HEK293 (cell line): Measurements from ENCODE around the gene TMEM186.

Source experiments
- CTCF ChIA-PET: fragments of 350-600 bp; formaldehyde crosslinking; extraction: SDS; loops from one replicate; lab custom pipeline; 2021; ENCODE audit warnings: antibody characterized with exemption; lab: Yijun Ruan, JAX
- POLR2A ChIA-PET: fragments of 300-600 bp; formaldehyde crosslinking; extraction: SDS; loops from one replicate; lab custom pipeline; 2020; ENCODE audit warnings: antibody characterized with exemption, inconsistent platforms; lab: Yijun Ruan, JAX
- H3K27ac ChIP-seq: fragments of 200-500 bp; sonication (Bioruptor generic); 2 replicates; pipeline ENCODE4 v1.5.1; 2014; ENCODE audit warnings: low read depth, low read length, control low read depth, inconsistent platforms; ENCODE audit errors: extremely low read depth
- H3K36me3 ChIP-seq, 2 experiments: fragments of 200-500 bp in 1 of 2; sonication (Bioruptor generic) in 1 of 2; 1 replicate in 1 of 2; 2 replicates in 1 of 2; pipeline ENCODE4 v1.5.1; 2014 to 2017; ENCODE audit warnings: inconsistent platforms in 2 of 2, low read length in 2 of 2; ENCODE audit not compliant: control insufficient read depth in 2 of 2, insufficient read depth in 1 of 2
- H3K4me1 ChIP-seq: fragments of 200-500 bp; sonication (Bioruptor generic); 2 replicates; pipeline ENCODE4 v1.5.1; 2014; ENCODE audit warnings: mild to moderate bottlenecking, low read length, inconsistent platforms; ENCODE audit not compliant: control insufficient read depth, insufficient read depth
- H3K4me3 ChIP-seq: 2 replicates; pipeline ENCODE4 v1.5.1; 2011; ENCODE audit warnings: low read depth, mild to moderate bottlenecking, control low read depth, low read length, moderate library complexity
- H3K9me3 ChIP-seq: fragments of 200-500 bp; sonication (Bioruptor generic); 2 replicates; pipeline ENCODE4 v1.5.1; 2014; ENCODE audit warnings: low read depth, low read length, inconsistent platforms; ENCODE audit not compliant: control insufficient read depth, insufficient read depth
- HOXA7 ChIP-seq: sonication (generic); formaldehyde crosslinking; IDR thresholded peaks from 2 replicates; pipeline ENCODE4 v1.8.1; 2022; ENCODE audit warnings: missing genetic modification reagents, borderline replicate concordance
- KLF8 ChIP-seq: fragments of 450-650 bp; formaldehyde crosslinking; IDR thresholded peaks from 2 replicates; pipeline ENCODE4 v1.5.1; 2016; ENCODE audit warnings: missing biosample characterization, missing genetic modification characterization
- REST ChIP-seq: fragments of 450-650 bp; formaldehyde crosslinking; IDR thresholded peaks from 2 replicates; pipeline ENCODE4 v1.5.1; 2016; ENCODE audit warnings: missing biosample characterization, missing genetic modification characterization
- SP3 ChIP-seq: fragments of 450-650 bp; formaldehyde crosslinking; IDR thresholded peaks from 2 replicates; pipeline ENCODE4 v1.5.1; 2016; ENCODE audit warnings: missing biosample characterization, missing genetic modification characterization
- YY2 ChIP-seq: fragments of 450-650 bp; formaldehyde crosslinking; IDR thresholded peaks from 2 replicates; pipeline ENCODE4 v1.5.1; 2016; ENCODE audit warnings: missing biosample characterization, missing genetic modification characterization
- ZBTB6 ChIP-seq: fragments of 450-650 bp; formaldehyde crosslinking; IDR thresholded peaks from 2 replicates; pipeline ENCODE4 v1.5.1; 2017; ENCODE audit warnings: missing biosample characterization, missing genetic modification characterization
- ZBTB7A ChIP-seq: fragments of 450-650 bp; formaldehyde crosslinking; IDR thresholded peaks from 2 replicates; pipeline ENCODE4 v1.5.1; 2016; ENCODE audit warnings: low read depth, missing biosample characterization, missing genetic modification characterization
- ZFP41 ChIP-seq: fragments of 450-650 bp; formaldehyde crosslinking; IDR thresholded peaks from 2 replicates; pipeline ENCODE4 v1.5.1; 2016; ENCODE audit warnings: missing biosample characterization, missing genetic modification characterization, borderline replicate concordance
- ZNF221 ChIP-seq: fragments of 450-650 bp; formaldehyde crosslinking; IDR thresholded peaks from 2 replicates; pipeline ENCODE4 v1.5.1; 2017; ENCODE audit warnings: missing biosample characterization, missing genetic modification characterization, borderline replicate concordance
- ZNF266 ChIP-seq: fragments of 450-650 bp; formaldehyde crosslinking; IDR thresholded peaks from 2 replicates; pipeline ENCODE4 v1.5.1; 2016; ENCODE audit warnings: missing biosample characterization, missing genetic modification characterization, low read depth
- ZNF366 ChIP-seq: fragments of 450-650 bp; formaldehyde crosslinking; conservative IDR thresholded peaks from 2 replicates; pipeline ENCODE4 v1.5.1; 2016; ENCODE audit warnings: missing biosample characterization, missing genetic modification characterization
- ZNF37A ChIP-seq: fragments of 450-650 bp; IDR thresholded peaks from 2 replicates; pipeline ENCODE4 v1.5.1; 2018; ENCODE audit warnings: missing biosample characterization, missing genetic modification characterization
- ZNF394 ChIP-seq: fragments of 450-650 bp; formaldehyde crosslinking; IDR thresholded peaks from 2 replicates; pipeline ENCODE4 v1.5.1; 2016; ENCODE audit warnings: missing biosample characterization, missing genetic modification characterization, mild to moderate bottlenecking, moderate library complexity, borderline replicate concordance
- ZNF404 ChIP-seq: fragments of 450-650 bp; formaldehyde crosslinking; IDR thresholded peaks from 2 replicates; pipeline ENCODE4 v1.5.1; 2017; ENCODE audit warnings: missing biosample characterization, missing genetic modification characterization
- ZNF473 ChIP-seq: fragments of 450-650 bp; formaldehyde crosslinking; IDR thresholded peaks from 2 replicates; pipeline ENCODE4 v1.5.1; 2017; ENCODE audit warnings: missing biosample characterization, missing genetic modification characterization
- ZNF513 ChIP-seq: fragments of 450-650 bp; IDR thresholded peaks from 2 replicates; pipeline ENCODE4 v1.5.1; 2018; ENCODE audit warnings: missing biosample characterization, missing genetic modification characterization
- ZNF521 ChIP-seq: fragments of 450-650 bp; formaldehyde crosslinking; IDR thresholded peaks from 2 replicates; pipeline ENCODE4 v1.5.1; 2017; ENCODE audit warnings: missing biosample characterization, mild to moderate bottlenecking, missing genetic modification characterization
- ZNF560 ChIP-seq: fragments of 450-650 bp; formaldehyde crosslinking; IDR thresholded peaks from 2 replicates; pipeline ENCODE4 v1.5.1; 2017; ENCODE audit warnings: missing biosample characterization, missing genetic modification characterization, borderline replicate concordance
- ZNF623 ChIP-seq: fragments of 450-650 bp; formaldehyde crosslinking; IDR thresholded peaks from 2 replicates; pipeline ENCODE4 v1.5.1; 2016; ENCODE audit warnings: missing biosample characterization, missing genetic modification characterization
- ZNF704 ChIP-seq: fragments of 450-650 bp; formaldehyde crosslinking; IDR thresholded peaks from 2 replicates; pipeline ENCODE4 v1.5.1; 2016; ENCODE audit warnings: missing biosample characterization, missing genetic modification characterization
- ZNF791 ChIP-seq: fragments of 450-650 bp; formaldehyde crosslinking; IDR thresholded peaks from 2 replicates; pipeline ENCODE4 v1.5.1; 2016; ENCODE audit warnings: missing biosample characterization, missing genetic modification characterization
- ZNF837 ChIP-seq: fragments of 450-650 bp; formaldehyde crosslinking; IDR thresholded peaks from 2 replicates; pipeline ENCODE4 v1.5.1; 2016; ENCODE audit warnings: missing biosample characterization, missing genetic modification characterization
- ZNF843 ChIP-seq: fragments of 450-650 bp; formaldehyde crosslinking; IDR thresholded peaks from 2 replicates; pipeline ENCODE4 v1.5.1; 2016; ENCODE audit warnings: missing biosample characterization, missing genetic modification characterization
- TF ChIP-seq, protein P1 (sequence below): fragments of 450-650 bp; formaldehyde crosslinking; IDR thresholded peaks from 2 replicates; pipeline ENCODE4 v1.5.1; 2016; ENCODE audit warnings: missing biosample characterization, missing genetic modification characterization
- TF ChIP-seq, protein P2 (sequence below): fragments of 450-650 bp; formaldehyde crosslinking; optimal IDR thresholded peaks from 2 replicates; pipeline ENCODE3; 2016; ENCODE audit warnings: missing biosample characterization, mild to moderate bottlenecking, missing genetic modification characterization

TMEM186 gene

GRCh38 chr16:8760021-8760420 lies 37.4 kb downstream of the TMEM186 start:
- TF ChIP-seq SP3 (tag by site-specific recombination) = no peak
- no peak for TF ChIP-seq ZNF404 (tag by site-specific recombination)
- no peak for TF ChIP-seq ZNF837
- TF ChIP-seq HOXA7 (CRISPR knock-in tag) = no peak
- TF ChIP-seq KLF8 (tag by site-specific recombination) = no peak
- no peak for TF ChIP-seq ZNF791 (tag by site-specific recombination)
- no peak for TF ChIP-seq YY2
- no peak for TF ChIP-seq ZFP41 (tag by site-specific recombination)
- TF ChIP-seq ZNF843 (tag by site-specific recombination) = no peak
- TF ChIP-seq, protein P1, sequence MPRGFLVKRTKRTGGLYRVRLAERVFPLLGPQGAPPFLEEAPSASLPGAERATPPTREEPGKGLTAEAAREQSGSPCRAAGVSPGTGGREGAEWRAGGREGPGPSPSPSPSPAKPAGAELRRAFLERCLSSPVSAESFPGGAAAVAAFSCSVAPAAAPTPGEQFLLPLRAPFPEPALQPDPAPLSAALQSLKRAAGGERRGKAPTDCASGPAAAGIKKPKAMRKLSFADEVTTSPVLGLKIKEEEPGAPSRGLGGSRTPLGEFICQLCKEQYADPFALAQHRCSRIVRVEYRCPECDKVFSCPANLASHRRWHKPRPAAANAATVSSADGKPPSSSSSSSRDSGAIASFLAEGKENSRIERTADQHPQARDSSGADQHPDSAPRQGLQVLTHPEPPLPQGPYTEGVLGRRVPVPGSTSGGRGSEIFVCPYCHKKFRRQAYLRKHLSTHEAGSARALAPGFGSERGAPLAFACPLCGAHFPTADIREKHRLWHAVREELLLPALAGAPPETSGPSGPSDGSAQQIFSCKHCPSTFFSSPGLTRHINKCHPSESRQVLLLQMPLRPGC (tag by site-specific recombination) = no peak
- no peak for TF ChIP-seq ZBTB6
- no peak for TF ChIP-seq ZNF623 (tag by site-specific recombination)
- no peak for TF ChIP-seq ZNF394 (tag by site-specific recombination)
- no peak for TF ChIP-seq ZNF37A
- no peak for TF ChIP-seq ZNF266
- no peak for TF ChIP-seq REST (tag by site-specific recombination)
- TF ChIP-seq ZNF221 (tag by site-specific recombination) = no peak
- no peak for TF ChIP-seq ZNF473 (tag by site-specific recombination)
- TF ChIP-seq ZNF513 (tag by site-specific recombination) = no peak
- Histone ChIP-seq H3K36me3 (peaks cover 0 to 11% of the 10 kb centered on the region in 2 experiments; a peak in 1 of 3 replicates), H3K4me1 (no peaks in the 10 kb centered on the region), H3K9me3 (no peaks in the 10 kb centered on the region), H3K4me3 (no peak overlapping the region), H3K27ac (no peak overlapping the region)
- POLR2A ChIA-PET = no interaction called here
- CTCF ChIA-PET = interaction anchor here (0.5 to 1.0 kb wide), 3 partner anchors 32 to 224 kb away, joined by 3 to 4 read pairs (median 3); no protein-coding TSS in a partner anchor

DNA sequence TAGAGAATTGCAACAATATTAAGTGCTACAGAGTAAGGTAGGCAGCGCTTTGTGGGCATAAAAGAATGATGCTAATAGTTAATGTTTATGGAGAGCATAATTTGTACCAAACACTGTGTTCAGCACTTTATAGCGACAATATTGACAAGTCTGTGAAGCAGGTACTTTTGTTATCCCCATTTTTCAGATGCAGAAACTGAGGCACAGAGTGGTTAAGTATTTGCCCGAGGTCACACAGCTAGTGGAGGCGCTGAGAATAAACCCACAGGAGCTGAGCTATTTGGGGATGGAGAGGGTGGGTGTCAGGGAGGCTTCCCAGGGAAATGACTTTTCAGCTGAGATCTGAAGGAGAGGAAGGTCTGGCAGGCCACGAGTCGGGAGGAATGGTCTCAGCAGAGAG lies 39.4 kb downstream of the TMEM186 start:
- Histone ChIP-seq H3K36me3 (peaks cover 0 to 9% of the 10 kb centered on the region in 2 experiments; a peak in 1 of 3 replicates), H3K9me3 (no peaks in the 10 kb centered on the region), H3K27ac (no peak overlapping the region), H3K4me3 (no peak overlapping the region), H3K4me1 (no peaks in the 10 kb centered on the region)
- ChIA-PET CTCF (no interaction called here), POLR2A (no interaction called here)
- TF ChIP-seq ZNF513 (tag by site-specific recombination) = no peak
- TF ChIP-seq ZNF521 (tag by site-specific recombination) = no peak
- TF ChIP-seq ZNF704 (tag by site-specific recombination) = no peak
- no peak for TF ChIP-seq ZBTB7A (tag by site-specific recombination)
- TF ChIP-seq, protein P2, sequence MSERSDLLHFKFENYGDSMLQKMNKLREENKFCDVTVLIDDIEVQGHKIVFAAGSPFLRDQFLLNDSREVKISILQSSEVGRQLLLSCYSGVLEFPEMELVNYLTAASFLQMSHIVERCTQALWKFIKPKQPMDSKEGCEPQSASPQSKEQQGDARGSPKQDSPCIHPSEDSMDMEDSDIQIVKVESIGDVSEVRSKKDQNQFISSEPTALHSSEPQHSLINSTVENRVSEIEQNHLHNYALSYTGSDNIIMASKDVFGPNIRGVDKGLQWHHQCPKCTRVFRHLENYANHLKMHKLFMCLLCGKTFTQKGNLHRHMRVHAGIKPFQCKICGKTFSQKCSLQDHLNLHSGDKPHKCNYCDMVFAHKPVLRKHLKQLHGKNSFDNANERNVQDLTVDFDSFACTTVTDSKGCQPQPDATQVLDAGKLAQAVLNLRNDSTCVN = no peak
- TF ChIP-seq ZNF366 (tag by site-specific recombination) = no peak
- no peak for TF ChIP-seq ZNF560
